HG03575 (cell line): ENCODE measurements around the gene CLEC16A.

Experiments
- ATAC-seq: cut with Tn5 transposase; IDR thresholded peaks from one replicate; pipeline ENCODE4 v1.9.1; 2021; ENCODE audit not compliant: unreplicated experiment, insufficient number of reproducible peaks, low FRiP score; ENCODE audit errors: extremely low read depth

Gene CLEC16A

DNA sequence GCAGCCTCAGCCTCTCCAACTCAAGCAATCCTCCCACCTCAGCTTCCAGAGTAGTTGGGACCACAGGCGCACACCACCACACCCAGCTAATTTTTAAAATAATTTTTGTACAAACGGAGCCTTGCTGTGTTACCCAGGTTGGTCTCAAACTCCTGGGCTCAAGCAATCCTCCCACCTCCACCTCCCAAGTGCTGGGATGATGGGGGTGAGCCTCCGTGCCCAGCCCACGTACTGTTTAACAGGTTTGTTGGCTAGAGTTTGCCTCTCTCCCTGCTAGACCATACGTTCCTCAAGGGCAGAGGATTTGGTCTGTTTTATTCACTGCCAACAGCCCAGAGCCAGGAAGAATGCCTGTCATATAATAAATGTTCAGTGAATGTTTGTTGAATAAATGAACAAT is 285.1 kb downstream of the CLEC16A start:
- ATAC-seq = no peak

GRCh38 chr16:11229906-11230305 is 285.5 kb downstream of the CLEC16A start:
- no peak for ATAC-seq

- no peak for ATAC-seq
These were observed 287.1 kb downstream of the CLEC16A start for GRCh38 chr16:11231367-11231970.
